ENCODE measurements around the gene IAH1.

IAH1 gene, protein sequence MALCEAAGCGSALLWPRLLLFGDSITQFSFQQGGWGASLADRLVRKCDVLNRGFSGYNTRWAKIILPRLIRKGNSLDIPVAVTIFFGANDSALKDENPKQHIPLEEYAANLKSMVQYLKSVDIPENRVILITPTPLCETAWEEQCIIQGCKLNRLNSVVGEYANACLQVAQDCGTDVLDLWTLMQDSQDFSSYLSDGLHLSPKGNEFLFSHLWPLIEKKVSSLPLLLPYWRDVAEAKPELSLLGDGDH

DNA sequence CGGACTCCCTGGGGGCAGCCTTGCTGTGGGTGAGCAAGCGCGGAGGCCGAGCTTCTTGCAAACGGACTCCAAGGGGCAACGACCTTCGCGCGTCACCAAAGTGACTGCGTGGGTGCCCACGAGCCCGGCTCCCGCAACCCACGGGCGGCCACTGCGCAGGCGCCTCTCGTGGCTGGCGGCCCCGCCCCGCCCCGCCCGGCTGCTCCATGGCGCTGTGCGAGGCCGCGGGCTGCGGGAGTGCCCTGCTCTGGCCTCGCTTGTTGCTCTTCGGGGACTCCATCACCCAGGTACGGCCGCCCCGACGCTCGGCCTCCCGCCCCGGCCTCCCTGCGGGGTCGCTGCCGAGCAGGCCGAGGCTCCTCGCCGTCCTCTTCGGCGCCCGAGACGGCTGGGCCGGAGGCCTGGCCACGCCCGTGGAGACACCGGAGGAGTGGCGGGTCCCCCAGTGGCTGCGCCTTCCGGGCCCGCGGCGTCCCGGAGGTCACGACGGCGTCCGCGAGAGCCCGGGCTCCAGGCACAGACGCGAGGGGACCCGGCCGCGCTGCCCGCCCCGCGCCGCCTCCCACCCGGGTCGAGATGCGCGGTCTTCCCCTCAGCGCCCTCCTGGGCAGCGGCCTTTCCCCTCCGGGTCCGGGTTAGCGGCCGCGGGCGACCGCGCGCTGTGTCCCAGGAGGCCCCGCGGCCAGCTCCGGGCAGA lies at the start of gene IAH1:
Gene IAH1, plus strand, starts transcription at position 191 of the 697 bp plus-strand sequence. Its CDS starts 16 bp downstream, at position 207.
- peak; percentile 52 for DNase-seq
- in situ Hi-C loops (cut with HindIII; ENCODE audit: low pct_ligation_motif_present, low pct_unique_long_range_greater_than_20kb, low sequenced_read_pairs) = no loop called here

DNA sequence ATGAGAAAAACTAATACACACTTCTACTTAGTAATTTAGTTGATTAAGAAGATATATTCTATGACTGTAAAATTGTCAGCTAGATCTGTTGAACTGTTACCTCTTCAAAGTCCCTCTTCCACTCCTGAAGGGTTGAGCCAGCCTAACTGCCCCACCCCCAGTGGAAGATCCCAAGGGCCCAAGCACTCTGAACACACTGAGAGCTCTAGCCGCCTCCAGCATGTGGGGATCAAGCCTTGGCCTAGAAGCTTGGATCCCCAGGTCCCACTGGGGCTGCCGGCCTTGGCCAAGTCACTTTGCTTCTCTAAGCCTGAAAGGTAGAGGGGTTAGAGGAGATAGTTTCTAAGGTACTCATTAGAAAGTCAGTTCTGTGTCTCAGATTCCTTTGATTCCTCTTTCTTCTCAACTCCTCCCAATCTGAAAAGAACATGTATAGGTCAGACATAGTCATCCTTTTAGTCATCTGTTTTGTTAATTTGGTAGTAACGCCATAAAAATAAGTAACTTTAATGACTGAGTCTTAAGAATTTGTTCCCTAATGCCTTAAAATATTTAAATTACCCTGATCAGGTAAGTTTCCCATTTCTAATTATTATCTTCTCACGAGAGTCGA lies 45.3 kb upstream of the IAH1 start:
- in situ Hi-C loops (cut with HindIII; ENCODE audit: low pct_ligation_motif_present, low pct_unique_long_range_greater_than_20kb, low sequenced_read_pairs) = no loop called here
- no peak for DNase-seq

DNA sequence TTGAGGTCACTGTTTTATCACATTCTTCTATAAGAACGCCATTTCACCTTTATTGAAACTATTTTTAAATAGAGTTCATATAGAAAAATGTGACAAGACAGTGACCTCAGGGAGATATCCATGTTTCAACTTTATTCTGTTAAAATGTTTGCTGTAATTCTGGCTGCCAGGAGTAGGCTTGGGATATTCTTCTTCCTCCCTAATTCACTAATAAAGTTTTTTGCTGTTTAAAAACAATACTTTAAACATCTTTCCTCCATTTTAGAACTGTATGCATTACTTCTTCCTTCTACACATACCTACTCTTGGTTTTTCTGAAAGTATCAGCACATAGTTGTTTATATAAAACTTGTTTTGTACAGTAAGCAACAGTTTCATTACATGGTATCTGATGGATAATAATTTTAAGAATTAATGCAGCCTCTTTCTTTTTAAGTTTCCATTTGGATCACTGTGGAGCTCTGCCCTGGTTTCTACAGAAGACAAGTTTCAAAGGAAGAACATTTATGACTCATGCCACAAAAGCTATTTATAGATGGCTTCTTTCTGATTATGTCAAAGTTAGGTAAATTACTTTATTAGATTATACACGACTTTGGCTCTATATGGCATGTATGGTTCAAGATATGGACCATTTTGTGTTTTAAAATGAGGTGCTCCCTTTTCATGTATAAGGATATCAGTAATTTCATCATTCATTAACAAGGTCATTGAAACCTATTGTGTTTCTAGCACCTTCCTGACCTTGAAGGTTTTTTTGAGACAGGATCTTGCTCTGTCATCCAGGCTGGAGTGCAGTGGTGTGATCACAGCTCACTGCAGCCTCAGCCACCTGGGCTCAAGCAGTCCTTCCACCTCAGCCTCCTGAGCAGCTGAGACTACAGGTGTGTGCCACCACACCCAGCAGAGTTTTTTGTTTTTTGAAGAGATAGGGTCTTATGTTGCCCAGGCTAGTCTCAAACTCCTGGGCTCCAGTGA lies 43.7 kb upstream of the IAH1 start:
- in situ Hi-C loops (cut with HindIII; ENCODE audit: low pct_ligation_motif_present, low pct_unique_long_range_greater_than_20kb, low sequenced_read_pairs) = no loop called here
- DNase-seq = no peak

DNA sequence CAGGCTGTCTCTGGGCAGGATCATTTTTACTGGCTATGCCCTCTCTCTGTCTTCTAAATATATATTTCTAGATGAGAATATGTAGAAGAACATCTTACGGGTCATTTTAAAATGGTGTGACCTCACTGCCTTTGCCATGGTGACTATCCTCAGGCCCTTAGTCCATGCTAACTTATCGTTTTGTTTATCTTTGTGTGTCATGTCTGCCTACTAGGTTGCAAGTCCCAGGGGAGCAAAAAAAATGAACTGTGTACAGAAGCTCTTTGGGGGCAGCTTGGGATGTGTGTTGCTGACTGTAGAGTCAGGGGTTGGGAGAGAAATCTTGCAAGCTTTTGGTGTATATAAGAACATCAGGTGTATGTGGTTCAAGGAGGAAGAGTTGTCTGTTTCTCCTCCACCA lies 39.9 kb upstream of the IAH1 start:
- DNase-seq = no peak
- in situ Hi-C loops (cut with HindIII; ENCODE audit: low pct_ligation_motif_present, low pct_unique_long_range_greater_than_20kb, low sequenced_read_pairs) = no loop called here

DNA sequence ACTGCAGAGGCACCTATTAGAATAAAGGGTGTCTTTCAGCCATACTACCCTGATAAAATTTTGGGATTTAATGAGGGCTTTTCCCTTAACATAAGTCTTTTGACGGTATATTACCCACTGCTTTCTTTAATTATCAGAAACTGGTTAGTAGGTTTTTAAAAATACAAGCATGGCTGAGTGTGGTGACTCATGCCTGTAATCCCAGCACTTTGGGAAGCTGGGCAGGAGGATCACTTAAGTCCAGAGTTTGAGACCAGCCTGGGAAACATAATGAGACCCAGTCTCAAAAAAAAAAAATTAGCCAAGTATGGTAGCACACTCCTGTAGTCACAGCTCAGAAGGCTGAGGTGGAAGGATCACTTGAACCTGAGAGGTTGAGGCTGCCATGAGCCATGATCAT lies 34.8 kb upstream of the IAH1 start:
- in situ Hi-C loops (cut with HindIII; ENCODE audit: low pct_ligation_motif_present, low pct_unique_long_range_greater_than_20kb, low sequenced_read_pairs) = no loop called here
- DNase-seq = no peak

DNA sequence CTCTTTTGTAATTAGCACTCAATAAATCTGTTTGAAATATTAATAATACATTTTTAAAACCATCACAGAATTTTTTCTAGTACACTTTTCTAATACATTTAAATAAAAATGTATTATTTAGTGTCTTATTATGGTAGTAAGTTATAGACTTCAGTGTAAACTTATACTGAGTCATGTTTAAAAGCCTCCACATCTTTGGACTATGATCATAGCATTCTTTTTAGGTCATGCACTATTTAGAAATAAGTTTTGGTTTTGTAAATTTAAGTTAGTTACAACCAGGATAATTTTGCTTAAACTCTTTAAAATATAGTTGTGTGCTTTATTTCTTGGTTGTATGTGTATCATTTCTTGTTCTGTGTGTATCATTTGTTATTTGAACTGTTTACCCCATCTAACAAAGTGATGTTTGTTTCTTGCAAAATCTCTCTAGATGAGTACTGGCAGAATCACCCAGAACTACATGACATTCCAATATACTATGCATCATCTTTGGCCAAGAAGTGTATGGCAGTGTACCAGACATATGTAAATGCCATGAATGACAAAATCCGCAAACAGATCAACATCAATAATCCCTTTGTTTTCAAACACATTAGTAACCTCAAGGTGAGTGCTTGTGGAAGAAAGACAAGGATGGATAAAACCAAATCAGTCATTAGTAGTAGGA lies 34.2 kb upstream of the IAH1 start:
- in situ Hi-C loops (cut with HindIII; ENCODE audit: low pct_ligation_motif_present, low pct_unique_long_range_greater_than_20kb, low sequenced_read_pairs) = no loop called here
- no peak for DNase-seq

DNA sequence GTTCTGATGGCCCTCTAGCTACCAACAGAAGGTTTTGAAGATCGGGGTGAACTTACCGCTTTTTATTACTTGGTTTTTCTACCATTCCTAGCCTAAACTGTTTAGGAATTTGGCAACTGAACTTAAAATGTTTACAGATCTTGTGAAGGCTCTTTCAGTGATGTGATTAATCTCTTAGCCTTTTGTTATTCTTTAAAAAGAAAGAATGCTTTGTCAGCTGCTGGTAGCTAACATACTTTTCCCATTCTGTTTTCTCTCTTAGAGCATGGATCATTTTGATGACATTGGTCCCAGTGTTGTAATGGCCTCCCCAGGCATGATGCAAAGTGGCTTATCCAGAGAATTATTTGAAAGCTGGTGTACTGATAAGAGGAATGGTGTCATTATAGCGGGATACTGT lies 32.8 kb upstream of the IAH1 start:
- in situ Hi-C loops (cut with HindIII; ENCODE audit: low pct_ligation_motif_present, low pct_unique_long_range_greater_than_20kb, low sequenced_read_pairs) = no loop called here
- DNase-seq = no peak

DNA sequence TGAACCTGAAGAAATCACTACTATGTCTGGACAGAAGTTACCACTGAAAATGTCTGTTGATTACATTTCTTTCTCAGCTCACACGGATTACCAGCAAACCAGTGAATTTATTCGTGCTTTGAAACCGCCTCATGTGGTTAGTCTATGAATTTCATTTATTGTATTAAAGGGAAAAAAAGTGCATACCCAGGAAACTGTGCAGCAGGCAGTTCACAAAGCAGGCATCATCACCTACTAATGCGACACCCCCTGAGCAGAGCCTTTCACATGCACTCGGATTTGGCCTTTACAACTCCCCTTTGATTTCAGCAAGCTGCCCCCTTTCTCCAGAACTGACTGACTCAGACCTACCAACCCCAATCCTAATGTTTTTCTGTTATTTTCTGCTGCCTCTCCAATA lies 30.8 kb upstream of the IAH1 start:
- DNase-seq = no peak
- in situ Hi-C loops (cut with HindIII; ENCODE audit: low pct_ligation_motif_present, low pct_unique_long_range_greater_than_20kb, low sequenced_read_pairs) = no loop called here

DNA sequence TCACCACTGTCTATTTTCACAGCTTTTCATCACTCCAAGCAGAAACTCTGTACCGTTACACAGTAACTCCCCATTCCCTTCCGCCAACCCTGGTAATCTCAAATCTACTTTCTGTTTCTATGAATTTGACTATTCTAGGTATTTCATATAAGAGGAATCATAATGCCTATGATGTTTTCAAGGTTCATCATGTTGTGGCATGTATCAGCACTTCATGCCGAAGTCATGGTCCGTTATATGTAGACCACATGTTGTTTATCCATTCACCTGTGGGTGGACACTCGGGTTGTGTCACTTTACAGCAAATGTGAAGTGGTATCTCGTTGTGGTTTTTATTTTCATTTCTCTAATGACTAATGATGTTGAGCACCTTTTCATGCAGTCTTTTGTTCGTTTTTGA lies 29.3 kb upstream of the IAH1 start:
- DNase-seq = no peak
- in situ Hi-C loops (cut with HindIII; ENCODE audit: low pct_ligation_motif_present, low pct_unique_long_range_greater_than_20kb, low sequenced_read_pairs) = no loop called here

DNA sequence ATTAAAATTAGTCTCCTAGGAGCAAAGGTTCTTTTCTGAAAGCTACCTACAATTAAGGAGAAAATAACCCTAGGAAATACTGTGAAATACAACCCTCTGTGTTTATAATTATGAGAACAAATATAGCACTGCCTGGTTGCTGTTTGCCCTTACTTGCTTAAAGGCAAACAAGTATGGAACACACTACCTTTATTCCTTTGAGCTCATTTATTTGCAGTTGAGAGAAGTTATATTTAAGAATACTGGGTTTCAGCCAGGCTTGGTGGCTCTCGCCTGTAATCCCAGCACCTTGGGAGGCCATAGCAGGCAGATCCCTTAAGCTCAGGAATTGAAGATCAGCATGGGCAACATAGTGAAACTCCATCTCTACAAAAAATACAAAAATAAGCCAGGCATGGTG lies 23.1 kb upstream of the IAH1 start:
- in situ Hi-C loops (cut with HindIII; ENCODE audit: low pct_ligation_motif_present, low pct_unique_long_range_greater_than_20kb, low sequenced_read_pairs) = no loop called here
- no peak for DNase-seq

DNA sequence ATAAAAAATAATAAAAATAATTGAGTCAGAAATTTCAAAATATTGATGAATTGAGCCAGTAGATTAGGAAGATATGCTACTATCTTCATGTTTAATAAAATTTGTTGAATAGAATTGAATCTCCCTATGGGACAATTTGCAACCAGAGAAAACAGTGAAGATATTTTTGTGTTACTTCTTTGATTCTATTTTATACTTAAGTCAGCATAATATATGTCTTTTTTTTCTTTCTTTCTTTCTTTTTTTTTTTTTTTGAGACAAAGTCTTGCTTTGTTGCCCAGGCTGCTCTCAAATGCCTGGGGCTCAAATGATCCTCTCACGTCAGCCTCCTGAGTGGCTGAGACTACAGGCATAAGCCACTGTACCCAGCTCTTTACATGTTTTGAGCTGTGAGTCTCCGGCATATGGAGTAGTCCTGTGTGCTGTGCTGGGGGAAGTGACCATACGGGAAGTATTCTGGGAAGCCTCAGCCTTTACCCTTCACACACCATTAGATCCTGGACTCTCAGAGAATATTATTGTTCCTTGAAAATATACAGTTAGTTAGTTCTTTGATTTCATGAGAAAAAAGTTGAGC lies 13.8 kb upstream of the IAH1 start:
- DNase-seq = no peak
- in situ Hi-C loops (cut with HindIII; ENCODE audit: low pct_ligation_motif_present, low pct_unique_long_range_greater_than_20kb, low sequenced_read_pairs) = no loop called here

DNA sequence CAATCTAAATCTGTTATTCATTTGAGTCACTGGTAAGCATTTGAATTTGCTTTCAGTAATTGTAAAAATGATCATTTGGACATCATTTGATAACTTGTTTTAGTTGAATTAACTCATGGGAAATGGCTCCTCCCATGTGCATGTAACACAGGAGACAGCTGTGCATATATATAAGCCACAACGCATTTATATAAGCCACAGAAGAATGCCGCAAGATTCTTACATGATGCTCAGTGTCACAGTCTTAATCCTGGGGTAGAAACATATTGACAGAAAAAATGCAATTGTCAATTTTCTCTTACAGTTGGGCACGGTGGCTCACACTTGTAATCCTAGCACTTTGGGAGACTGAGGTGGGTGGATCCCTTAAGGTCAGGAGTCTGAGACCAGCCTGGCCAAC lies 13.3 kb upstream of the IAH1 start:
- in situ Hi-C loops (cut with HindIII; ENCODE audit: low pct_ligation_motif_present, low pct_unique_long_range_greater_than_20kb, low sequenced_read_pairs) = no loop called here
- no peak for DNase-seq

DNA sequence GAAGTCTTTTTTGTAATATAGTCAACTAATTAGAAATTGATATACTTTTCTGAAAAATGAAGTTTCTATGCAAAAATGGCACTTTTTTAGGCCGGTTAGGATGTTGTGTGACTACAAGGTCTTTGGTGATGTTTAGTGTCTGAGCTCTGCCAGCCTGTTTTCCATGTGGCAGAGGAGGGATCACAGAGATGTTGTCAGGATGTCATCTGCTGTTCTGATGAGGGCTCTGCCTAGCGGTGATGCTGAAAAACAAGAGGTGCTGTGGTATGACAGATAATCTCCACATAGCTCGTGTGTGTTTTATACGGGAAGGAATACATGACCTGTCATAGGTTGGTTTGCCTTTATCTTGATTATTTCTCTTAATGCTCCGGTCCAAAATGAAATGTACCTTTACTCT lies 12.0 kb upstream of the IAH1 start:
- in situ Hi-C loops (cut with HindIII; ENCODE audit: low pct_ligation_motif_present, low pct_unique_long_range_greater_than_20kb, low sequenced_read_pairs) = no loop called here
- DNase-seq = no peak

DNA sequence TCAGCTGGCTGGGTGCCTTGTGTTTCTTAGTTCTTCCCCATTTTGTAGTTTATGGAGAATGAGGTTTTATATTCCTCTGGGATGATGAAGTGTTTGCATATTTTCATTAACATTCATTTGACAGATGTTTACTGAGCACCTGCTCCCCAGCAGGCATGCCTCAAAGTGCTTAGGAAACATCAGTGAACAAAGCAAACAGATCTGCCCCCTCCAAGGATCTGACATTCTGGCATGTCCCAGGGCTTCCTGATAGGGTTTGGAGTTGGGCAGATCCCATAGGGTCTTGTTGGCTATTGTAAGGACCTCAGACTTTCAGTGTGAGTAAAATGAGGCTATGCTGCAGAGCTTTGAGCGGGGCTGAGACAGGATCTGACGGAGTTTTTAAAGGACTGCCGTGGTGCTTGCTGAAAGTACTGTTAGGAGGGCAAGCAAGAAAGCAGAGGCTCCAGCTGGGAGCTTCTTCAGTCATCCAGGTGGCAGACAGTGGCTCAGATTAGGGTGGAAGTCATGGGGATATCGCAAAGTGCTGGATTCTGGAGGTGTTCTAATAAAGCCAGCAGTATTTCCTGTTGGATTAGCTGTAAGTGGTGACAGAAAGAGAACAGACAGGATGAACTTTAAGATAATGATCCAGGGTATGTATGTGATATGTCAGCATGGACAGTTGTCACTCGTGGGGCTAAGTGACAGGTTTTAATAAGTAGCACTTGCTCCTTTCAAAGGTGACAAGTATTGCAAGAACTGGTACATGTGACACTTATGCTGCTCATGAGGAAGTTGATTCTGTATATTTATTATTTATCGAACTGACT lies 11.3 kb upstream of the IAH1 start:
- no peak for DNase-seq
- in situ Hi-C loops (cut with HindIII; ENCODE audit: low pct_ligation_motif_present, low pct_unique_long_range_greater_than_20kb, low sequenced_read_pairs) = no loop called here

DNA sequence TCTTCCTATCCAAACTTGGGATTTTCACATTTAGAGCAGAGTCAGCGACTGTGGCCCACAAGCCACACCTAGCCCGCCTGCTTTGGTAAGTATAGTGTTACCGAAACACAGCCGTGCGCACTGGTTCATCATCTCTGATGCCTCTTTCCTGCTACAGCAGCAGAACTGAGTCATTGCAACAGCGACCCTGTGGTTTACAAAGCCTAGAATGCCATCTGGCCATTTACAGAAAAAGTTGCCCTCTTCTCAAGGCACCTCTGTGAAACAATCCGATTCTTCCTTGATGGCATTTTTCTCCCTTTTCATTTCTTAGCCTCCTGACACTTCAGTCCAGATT lies 10.7 kb upstream of the IAH1 start:
- in situ Hi-C loops (cut with HindIII; ENCODE audit: low pct_ligation_motif_present, low pct_unique_long_range_greater_than_20kb, low sequenced_read_pairs) = no loop called here
- no peak for DNase-seq

DNA sequence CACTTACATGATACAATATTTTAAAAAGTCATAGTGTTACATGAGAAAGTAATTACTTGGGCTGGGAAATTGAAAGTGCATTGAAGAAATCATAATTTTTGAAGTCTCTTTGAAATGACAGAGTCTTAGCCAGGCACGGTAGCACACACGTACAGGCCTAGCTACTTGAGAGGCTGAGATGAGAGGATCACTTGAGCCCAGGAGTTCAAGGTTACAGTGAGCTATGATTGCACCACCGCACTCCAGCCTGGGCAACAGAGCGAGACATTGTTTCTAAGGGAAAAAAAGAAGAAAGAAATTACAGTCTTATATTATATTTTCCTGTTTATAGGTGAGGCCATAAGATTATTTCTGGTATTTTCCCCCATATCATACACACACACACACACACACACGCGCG lies 9.2 kb upstream of the IAH1 start:
- no peak for DNase-seq
- in situ Hi-C loops (cut with HindIII; ENCODE audit: low pct_ligation_motif_present, low pct_unique_long_range_greater_than_20kb, low sequenced_read_pairs) = no loop called here

DNA sequence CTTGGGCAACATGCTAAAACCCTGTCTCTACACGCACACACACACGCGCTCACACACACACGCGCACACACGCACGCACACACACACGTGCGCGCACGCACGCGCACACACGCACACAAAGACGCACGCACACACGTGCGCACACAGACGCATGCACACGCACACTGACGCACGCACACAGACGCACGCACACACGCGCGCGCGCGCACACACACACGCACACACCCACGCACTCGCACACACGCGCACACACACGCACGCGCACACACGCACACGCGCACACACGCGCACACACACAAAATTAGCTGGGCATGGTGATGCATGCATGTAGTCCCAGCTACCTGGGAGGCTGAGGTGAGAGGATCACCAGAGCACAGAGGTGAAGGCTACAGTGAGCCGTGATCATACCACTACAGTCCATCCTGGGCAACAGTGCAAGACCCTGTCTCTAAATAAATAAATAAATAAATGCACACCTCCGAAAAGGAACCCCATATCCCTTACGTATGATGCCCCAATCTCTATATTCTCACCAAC lies 8.1 kb upstream of the IAH1 start:
- DNase-seq = no peak
- in situ Hi-C loops (cut with HindIII; ENCODE audit: low pct_ligation_motif_present, low pct_unique_long_range_greater_than_20kb, low sequenced_read_pairs) = no loop called here

Data from ACHN (cell line).